Ascending aorta (tissue), 2 donors: ENCODE measurements around the gene SLC16A12. TPM values are rescaled to one million over a fixed set of nuclear protein-coding genes. Genes with fewer than 3 reads are reported as not detected.
"Not testable (repeated sequence)": the region's sequence is repeated elsewhere in the genome, so short reads cannot be mapped to it uniquely, and the experiment has no call there.

Source experiments
- DNase-seq, 2 donors: peaks; one replicate each; pipeline ENCODE4 v3.0.0-alpha.2; 2019; ENCODE audit warnings: low spot score in 2 of 2
- H3K27ac ChIP-seq, 2 donors: fragments of 200-600 bp; sonication (generic); one replicate each; pipeline ENCODE4 v1.5.1; 2016 to 2017; ENCODE audit warnings: mild to moderate bottlenecking in 1 of 2
- H3K27me3 ChIP-seq: fragments of 200-600 bp; sonication (generic); one replicate; pipeline ENCODE4 v1.5.1; 2017
- H3K36me3 ChIP-seq, 2 donors: fragments of 200-600 bp; sonication (generic); one replicate each; pipeline ENCODE4 v1.5.1; 2016
- H3K4me1 ChIP-seq, 2 donors: fragments of 200-600 bp; sonication (generic); one replicate each; pipeline ENCODE4 v1.5.1; 2016 to 2017; ENCODE audit warnings: mild to moderate bottlenecking in 1 of 2
- H3K4me3 ChIP-seq, 2 donors: fragments of 200-600 bp; sonication (generic); one replicate each; pipeline ENCODE4 v1.5.1; 2016 to 2017; ENCODE audit warnings: mild to moderate bottlenecking in 1 of 2
- H3K9me3 ChIP-seq, 2 donors: fragments of 200-600 bp; sonication (generic); one replicate each; pipeline ENCODE4 v1.5.1; 2016
- CTCF ChIP-seq, 3 experiments: fragments of 200-600 bp in 2 of 3; fragments of 450-650 bp in 1 of 3; sonication (generic) in 2 of 3; IDR thresholded peaks; one replicate each; pipeline ENCODE4 v1.5.1; 2016 to 2019; ENCODE audit warnings: antibody characterized with exemption in 3 of 3, mild to moderate bottlenecking in 1 of 3, moderate library complexity in 1 of 3
- intact Hi-C: fragments of 100-400 bp; cut with DNase I; formaldehyde crosslinking; loops from one replicate; pipeline ENCODE4 v1.15.1; 2023
- total RNA-seq: library from RNA; depleted of rRNA; stranded (reverse); fragments of >200 nt; gene quantifications from one replicate; pipeline ENCODE4 v1.1.0, GENCODE V29; 2016

SLC16A12 gene
- total RNA-seq, 1 donor from 2014 or later, result not detected

- no peak for TF ChIP-seq CTCF (IDR thresholded peaks at IDR 0.05)
- Histone ChIP-seq H3K27ac (peak overlapping the region in 1 of 2 donors; percentile 5), H3K9me3 (no peaks in the 10 kb centered on the region), H3K4me3 (no peak overlapping the region), H3K27me3 (no peaks in the 10 kb centered on the region), H3K4me1 (peaks cover 0 to 3% of the 10 kb centered on the region in 2 donors), H3K36me3 (no peaks in the 10 kb centered on the region)
- intact Hi-C loops, result loop anchor here (2.0 kb wide), 1 partner anchor 16 kb away; no protein-coding TSS in a partner anchor
- DNase-seq, result no peak
Observed at GRCh38 chr10:89458784-89459183, 76.6 kb downstream of the SLC16A12 start.

- Histone ChIP-seq H3K27ac (peak overlapping the region in 1 of 2 donors; percentile 5), H3K36me3 (no peaks in the 10 kb centered on the region), H3K4me3 (no peak overlapping the region), H3K4me1 (peaks cover 0 to 3% of the 10 kb centered on the region in 2 donors), H3K9me3 (no peaks in the 10 kb centered on the region), H3K27me3 (no peaks in the 10 kb centered on the region)
- no peak for TF ChIP-seq CTCF (IDR thresholded peaks at IDR 0.05)
- DNase-seq, result no peak
- intact Hi-C loops, result loop anchor here (2.0 kb wide), 1 partner anchor 17 kb away; no protein-coding TSS in a partner anchor
Observed at GRCh38 chr10:89458291-89458690, 77.1 kb downstream of the SLC16A12 start.

- no peak for DNase-seq
- H3K9me3 ChIP-seq, result no peaks in the 10 kb centered on the region
- peaks cover 0 to 3% of the 10 kb centered on the region in 2 donors for H3K4me1 ChIP-seq
- H3K4me3 ChIP-seq, result no peak overlapping the region
- H3K36me3 ChIP-seq, result no peaks in the 10 kb centered on the region
- intact Hi-C loops, result no loop called here
- no peak overlapping the region for H3K27ac ChIP-seq
- H3K27me3 ChIP-seq, result no peaks in the 10 kb centered on the region
- no peak for TF ChIP-seq CTCF (IDR thresholded peaks at IDR 0.05)
Observed at GRCh38 chr10:89454561-89455347, 80.6 kb downstream of the SLC16A12 start.

GRCh38 chr10:89452193-89452592 is 83.2 kb downstream of the SLC16A12 start:
- no peaks in the 10 kb centered on the region for H3K36me3 ChIP-seq
- H3K4me3 ChIP-seq, result no peak overlapping the region
- H3K27me3 ChIP-seq, result no peaks in the 10 kb centered on the region
- no peak for TF ChIP-seq CTCF (IDR thresholded peaks at IDR 0.05)
- intact Hi-C loops, result no loop called here
- H3K4me1 ChIP-seq, result no peaks in the 10 kb centered on the region
- no peak for DNase-seq
- no peak overlapping the region for H3K27ac ChIP-seq
- no peaks in the 10 kb centered on the region for H3K9me3 ChIP-seq

GRCh38 chr10:89450901-89451300 is 84.5 kb downstream of the SLC16A12 start:
- H3K27ac ChIP-seq, result no peak overlapping the region
- no peaks in the 10 kb centered on the region for H3K27me3 ChIP-seq
- no peak for TF ChIP-seq CTCF (IDR thresholded peaks at IDR 0.05)
- H3K4me1 ChIP-seq, result no peaks in the 10 kb centered on the region
- no peak for DNase-seq
- intact Hi-C loops, result no loop called here
- no peaks in the 10 kb centered on the region for H3K9me3 ChIP-seq
- H3K4me3 ChIP-seq, result no peak overlapping the region
- H3K36me3 ChIP-seq, result no peaks in the 10 kb centered on the region

GRCh38 chr10:89444819-89445218 is 90.6 kb downstream of the SLC16A12 start:
- H3K4me3 ChIP-seq, DNase-seq, H3K27ac ChIP-seq: not testable (repeated sequence)

More at GRCh38 chr10:89444819-89445218, 90.6 kb downstream of the SLC16A12 start:
- H3K9me3 ChIP-seq, H3K27me3 ChIP-seq, H3K4me1 ChIP-seq, H3K36me3 ChIP-seq, intact Hi-C loops: not testable (repeated sequence)
